ENCODE measurements around the gene COL4A2.

- peak in 1 of 6 experiments; percentile 4 for TF ChIP-seq CTCF (IDR thresholded peaks at IDR 0.05)
- TF ChIP-seq POLR2A (IDR thresholded peaks at IDR 0.05) = no peak
Measured at GRCh38 chr13:110555601-110556223, 248.6 kb downstream of the COL4A2 start.
